Liver (tissue), 9 donors: ENCODE results near the gene ATL2. TPM values are rescaled to one million over a fixed set of nuclear protein-coding genes. Genes with fewer than 3 reads are reported as not detected.
"Not testable (repeated sequence)": the region's sequence is repeated elsewhere in the genome, so short reads cannot be mapped to it uniquely, and the experiment has no call there.

ENCODE experiments used
- DNase-seq: peaks from one replicate; pipeline ENCODE4 v3.0.0-alpha.2; 2017; ENCODE audit warnings: low spot score
- H3K27ac ChIP-seq, 2 donors: one replicate each; pipeline ENCODE4 v1.7.0; 2013; ENCODE audit warnings: inconsistent platforms in 2 of 2, low read length in 2 of 2, control low read depth in 1 of 2, low read depth in 1 of 2, mild to moderate bottlenecking in 1 of 2
- H3K27me3 ChIP-seq, 4 donors: one replicate each; pipeline versions ENCODE4 v1.6.1 to v1.7.0; 2013; ENCODE audit warnings: low read length in 3 of 4, inconsistent platforms in 1 of 4, mild to moderate bottlenecking in 1 of 4, moderate library complexity in 1 of 4; ENCODE audit not compliant: control insufficient read depth in 4 of 4, insufficient read depth in 4 of 4
- H3K36me3 ChIP-seq, 4 donors: one replicate each; pipeline versions ENCODE4 v1.6.1 to v1.7.0; 2013; ENCODE audit warnings: low read length in 3 of 4, mild to moderate bottlenecking in 3 of 4, low read depth in 1 of 4, moderate library complexity in 1 of 4; ENCODE audit not compliant: control insufficient read depth in 4 of 4, insufficient read depth in 3 of 4
- H3K4me1 ChIP-seq, 4 donors: one replicate each; pipeline versions ENCODE4 v1.6.1 to v1.7.0; 2013; ENCODE audit warnings: low read length in 3 of 4, mild to moderate bottlenecking in 3 of 4, moderate library complexity in 1 of 4; ENCODE audit not compliant: control insufficient read depth in 4 of 4, insufficient read depth in 4 of 4
- H3K4me3 ChIP-seq, 3 donors: one replicate each; pipeline versions ENCODE4 v1.6.1 to v1.7.0; 2013; ENCODE audit warnings: low read length in 3 of 3, control low read depth in 1 of 3, low read depth in 1 of 3, mild to moderate bottlenecking in 1 of 3
- H3K9ac ChIP-seq, 2 donors: one replicate each; pipeline ENCODE4 v1.7.0; 2013; ENCODE audit warnings: low read length in 2 of 2, mild to moderate bottlenecking in 2 of 2, moderate library complexity in 2 of 2, control low read depth in 1 of 2, low read depth in 1 of 2
- H3K9me3 ChIP-seq, 4 donors: one replicate each; pipeline versions ENCODE4 v1.6.1 to v1.7.0; 2013; ENCODE audit warnings: low read length in 3 of 4; ENCODE audit not compliant: control insufficient read depth in 4 of 4
- CTCF ChIP-seq: fragments of 150-350 bp; IDR thresholded peaks from 2 replicates; pipeline ENCODE4 v1.5.1; 2017; ENCODE audit warnings: improper control_type of control experiment, low read depth, low read length; ENCODE audit not compliant: missing input control
- EGR1 ChIP-seq, 2 donors: IDR thresholded peaks; 2 replicates each; pipeline ENCODE4 v1.6.1; 2016 to 2018; ENCODE audit warnings: antibody characterized with exemption in 2 of 2, low read depth in 2 of 2
- FOXA1 ChIP-seq: IDR thresholded peaks from 2 replicates; pipeline ENCODE4 v1.6.1; 2016; ENCODE audit warnings: antibody characterized with exemption
- GABPA ChIP-seq, 2 donors: IDR thresholded peaks in 1 of 2; conservative IDR thresholded peaks in 1 of 2; 2 replicates each; pipeline ENCODE4 v1.6.1; 2016; ENCODE audit warnings: antibody characterized with exemption in 2 of 2, mild to moderate bottlenecking in 1 of 2, moderate library complexity in 1 of 2
- HNF4A ChIP-seq, 2 donors: conservative IDR thresholded peaks; 2 replicates each; pipeline ENCODE4 v1.6.1; 2016; ENCODE audit warnings: antibody characterized with exemption in 2 of 2, mild to moderate bottlenecking in 2 of 2
- JUND ChIP-seq, 2 donors: IDR thresholded peaks; 2 replicates each; pipeline ENCODE4 v1.6.1; 2016; ENCODE audit warnings: antibody characterized with exemption in 2 of 2
- NR2F2 ChIP-seq: IDR thresholded peaks from 2 replicates; pipeline ENCODE4 v1.6.1; 2016; ENCODE audit warnings: antibody characterized with exemption
- RAD21 ChIP-seq, 2 donors: IDR thresholded peaks; 2 replicates each; pipeline ENCODE4 v1.6.1; 2016; ENCODE audit warnings: antibody characterized with exemption in 2 of 2, mild to moderate bottlenecking in 2 of 2
- RXRA ChIP-seq, 2 donors: IDR thresholded peaks; 2 replicates each; pipeline ENCODE4 v1.6.1; 2017 to 2018; ENCODE audit warnings: antibody characterized with exemption in 2 of 2, mild to moderate bottlenecking in 1 of 2
- SP1 ChIP-seq: IDR thresholded peaks from 2 replicates; pipeline ENCODE4 v1.6.1; 2018; ENCODE audit warnings: antibody characterized with exemption, mild to moderate bottlenecking
- TAF1 ChIP-seq: conservative IDR thresholded peaks from 2 replicates; pipeline ENCODE4 v1.6.1; 2016; ENCODE audit warnings: antibody characterized with exemption, mild to moderate bottlenecking
- YY1 ChIP-seq: IDR thresholded peaks from 2 replicates; pipeline ENCODE4 v1.6.1; 2016; ENCODE audit warnings: antibody characterized with exemption, mild to moderate bottlenecking
- ZBTB33 ChIP-seq: IDR thresholded peaks from 2 replicates; pipeline ENCODE4 v1.6.1; 2016; ENCODE audit warnings: antibody characterized with exemption
- WGBS: extraction: QIAGEN DNeasy Blood & Tissue Kit; methylation state at CpG from one replicate; pipeline ENCODE4 v1.1.7; 2013; 5-methylcytosine and 5-hydroxymethylcytosine counted together
- polyA plus RNA-seq, 2 donors: library from polyadenylated mRNA; stranded (reverse) in 1 of 2; unstranded in 1 of 2; fragments of 200-250 nt in 1 of 2; fragments of >200 nt in 1 of 2; fragmentation: Nextera tagmentation in 1 of 2; extraction: Ambion mirVana in 1 of 2; gene quantifications; one replicate each; pipeline versions ENCODE4 v1.2.1 to v1.2.3, GENCODE V29; 2013 to 2015
- total RNA-seq, 2 donors: library from RNA; depleted of rRNA; stranded (reverse); fragments of >200 nt; gene quantifications; one replicate each; pipeline ENCODE4 v1.2.3, GENCODE V29; 2014
- TF ChIP-seq, protein P1 (sequence below): IDR thresholded peaks from 2 replicates; pipeline ENCODE4 v1.6.1; 2016; ENCODE audit warnings: antibody characterized with exemption
- TF ChIP-seq, protein P2 (sequence below): IDR thresholded peaks from 2 replicates; pipeline ENCODE4 v1.6.1; 2016; ENCODE audit warnings: antibody characterized with exemption
- donor health status: healthy.
- donor health status: healthy.
- donor health status: healthy.
- donor health status: healthy.
- donor health status: healthy.

The ATL2 gene
- total and polyA plus RNA-seq, 4 donors = 21.0 to 163 (median 45.8) TPM

DNA sequence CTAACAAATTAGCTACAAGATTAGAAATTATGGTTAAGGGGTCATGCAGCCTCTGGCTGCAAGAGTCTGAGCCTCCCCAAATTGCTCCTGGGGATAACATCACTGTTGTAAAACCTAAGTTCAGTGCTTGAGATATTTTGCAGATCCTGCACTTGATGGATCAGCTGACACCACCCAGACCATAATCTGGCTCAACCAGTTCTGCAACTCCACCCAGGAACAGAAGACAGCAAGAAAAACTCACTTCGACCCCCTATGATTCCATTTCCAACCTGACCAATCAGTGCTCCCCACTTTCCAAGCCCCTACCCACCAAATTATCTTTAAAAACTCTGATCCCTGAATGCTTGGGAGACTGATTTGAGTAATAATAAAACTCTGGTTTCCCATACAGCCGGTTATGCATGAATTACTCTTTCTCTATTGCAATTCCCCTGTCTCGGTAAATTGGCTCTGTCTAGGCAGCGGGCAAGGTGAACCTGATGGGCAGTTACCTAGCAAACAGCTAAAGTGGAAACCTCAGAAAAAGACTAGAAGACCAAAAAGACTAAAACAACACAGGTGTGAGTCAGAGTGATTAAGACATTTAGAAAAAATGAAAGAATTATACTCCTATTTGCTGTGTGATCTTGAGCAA lies 35.3 kb upstream of the ATL2 start:
- H3K9me3 ChIP-seq, H3K9ac ChIP-seq, DNase-seq, H3K27me3 ChIP-seq, H3K4me3 ChIP-seq, H3K36me3 ChIP-seq, H3K27ac ChIP-seq: not testable (repeated sequence)
- 95% methylated on average over 4 of the region's 4 CpGs for WGBS
- H3K4me1 ChIP-seq = peaks cover 14 to 26% (median 21%) of the 10 kb centered on the region in 4 donors

DNA sequence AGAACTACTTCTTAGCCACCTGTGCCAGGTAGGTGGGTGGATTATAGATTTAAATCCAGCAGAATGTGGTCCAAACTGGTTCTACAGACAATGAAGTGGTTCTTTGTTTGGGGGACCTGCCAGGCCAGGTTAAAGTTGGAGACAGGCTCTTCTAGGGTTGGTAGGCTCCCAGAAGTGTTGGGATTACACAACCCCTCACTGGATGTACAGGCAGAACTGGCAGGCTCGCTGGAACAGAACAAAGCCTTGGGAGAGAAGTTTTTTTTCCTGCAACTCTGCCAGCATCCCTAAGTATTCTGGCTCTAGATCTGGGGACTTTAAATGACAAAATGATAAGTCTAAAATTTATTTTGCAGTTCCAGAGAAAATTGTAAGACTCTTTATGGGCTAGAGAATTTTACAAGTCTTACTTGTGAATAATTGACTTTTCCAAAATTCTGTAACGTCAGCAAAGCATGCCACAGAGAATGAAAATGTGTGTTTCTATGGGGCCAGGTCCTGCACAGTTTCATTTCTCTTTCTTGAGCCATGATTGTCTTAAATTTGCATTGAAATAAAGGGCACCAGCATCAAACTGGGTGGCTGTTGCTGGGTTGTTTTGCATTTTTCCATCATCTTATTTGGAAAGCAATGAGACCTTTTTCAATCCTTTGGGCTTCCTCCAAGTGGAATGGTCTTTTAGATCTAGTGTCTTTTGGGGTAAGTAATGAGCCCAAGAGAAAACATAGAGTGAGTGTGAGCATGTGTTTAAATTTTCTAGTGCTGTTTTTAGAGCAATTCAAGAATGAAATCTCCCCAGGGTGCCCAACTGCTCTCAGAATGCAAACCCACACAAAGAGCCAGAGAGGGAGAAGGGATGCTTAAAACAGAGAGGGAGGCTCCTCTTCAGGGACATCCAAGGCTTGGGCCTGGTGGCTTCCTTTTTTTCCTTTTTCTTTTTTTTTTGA lies 32.4 kb upstream of the ATL2 start:
- no peaks in the 10 kb centered on the region for H3K27me3 ChIP-seq
- 29% methylated on average over 2 of the region's 2 CpGs for WGBS

More for the DNA sequence above, 32.4 kb upstream of the ATL2 start:
- H3K27ac ChIP-seq = peak overlapping the region; percentile 51 to 69
- TF ChIP-seq EGR1 (IDR thresholded peaks at IDR 0.05; ENCODE audit: low read depth in 2 of 2) (no peak), CTCF (no peak), RXRA (IDR thresholded peaks at IDR 0.05) (peak in 1 of 2 donors; percentile 7), NR2F2 (no peak), YY1 (peak; percentile 15), SP1 (no peak), JUND (IDR thresholded peaks at IDR 0.05) (no peak), GABPA (IDR thresholded peaks at IDR 0.05 in 1 of 2, conservative IDR thresholded peaks at IDR 0.05 in 1 of 2) (no peak), TAF1 (no peak), FOXA1 (no peak), ZBTB33 (no peak), HNF4A (conservative IDR thresholded peaks at IDR 0.05) (peak in 1 of 2 donors; percentile 23), RAD21 (IDR thresholded peaks at IDR 0.05) (peak in 1 of 2 donors; percentile 7)
- TF ChIP-seq, protein P1, sequence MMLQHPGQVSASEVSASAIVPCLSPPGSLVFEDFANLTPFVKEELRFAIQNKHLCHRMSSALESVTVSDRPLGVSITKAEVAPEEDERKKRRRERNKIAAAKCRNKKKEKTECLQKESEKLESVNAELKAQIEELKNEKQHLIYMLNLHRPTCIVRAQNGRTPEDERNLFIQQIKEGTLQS = no peak
- TF ChIP-seq, protein P2, sequence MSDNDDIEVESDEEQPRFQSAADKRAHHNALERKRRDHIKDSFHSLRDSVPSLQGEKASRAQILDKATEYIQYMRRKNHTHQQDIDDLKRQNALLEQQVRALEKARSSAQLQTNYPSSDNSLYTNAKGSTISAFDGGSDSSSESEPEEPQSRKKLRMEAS = no peak
- DNase-seq = no peak
- H3K36me3 ChIP-seq = no peaks in the 10 kb centered on the region
- H3K9me3 ChIP-seq = peaks cover 0 to 9% (median 2%) of the 10 kb centered on the region in 4 donors
- no peak overlapping the region for H3K4me3 ChIP-seq
- H3K4me1 ChIP-seq = peaks cover 18 to 47% (median 35%) of the 10 kb centered on the region in 4 donors
- no peak overlapping the region for H3K9ac ChIP-seq
